Epithelial cell of prostate (primary cell): ENCODE data around the gene KLRG1.

Experiments
- DNase-seq: peaks from one replicate; pipeline ENCODE4 v3.0.0-alpha.2; 2011; ENCODE audit warnings: low read depth, low spot score
- H3K27ac ChIP-seq: fragments of 450-650 bp; 2 replicates; pipeline ENCODE4 v1.5.1; 2017; ENCODE audit warnings: mild to moderate bottlenecking

KLRG1 gene

DNA sequence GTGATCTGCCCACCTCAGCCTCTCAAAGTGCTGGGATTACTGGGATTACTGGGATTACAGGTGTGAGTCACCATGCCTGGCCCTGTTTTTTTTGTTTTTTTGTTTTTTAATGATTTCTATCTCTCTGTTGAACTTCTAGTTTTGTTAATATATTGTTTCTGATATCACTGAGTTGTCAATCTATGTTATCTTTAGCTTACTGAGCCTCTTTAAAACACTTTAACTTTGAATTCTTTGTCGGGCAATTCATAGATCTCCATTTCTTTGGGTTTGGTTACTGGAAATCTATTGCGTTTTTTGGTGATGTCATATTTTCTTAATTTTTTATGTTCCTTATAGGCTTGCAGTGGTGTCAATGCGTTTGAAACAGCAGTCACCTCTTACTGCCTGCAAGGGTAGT lies 9.2 kb upstream of the KLRG1 start:
- DNase-seq = no peak

DNA sequence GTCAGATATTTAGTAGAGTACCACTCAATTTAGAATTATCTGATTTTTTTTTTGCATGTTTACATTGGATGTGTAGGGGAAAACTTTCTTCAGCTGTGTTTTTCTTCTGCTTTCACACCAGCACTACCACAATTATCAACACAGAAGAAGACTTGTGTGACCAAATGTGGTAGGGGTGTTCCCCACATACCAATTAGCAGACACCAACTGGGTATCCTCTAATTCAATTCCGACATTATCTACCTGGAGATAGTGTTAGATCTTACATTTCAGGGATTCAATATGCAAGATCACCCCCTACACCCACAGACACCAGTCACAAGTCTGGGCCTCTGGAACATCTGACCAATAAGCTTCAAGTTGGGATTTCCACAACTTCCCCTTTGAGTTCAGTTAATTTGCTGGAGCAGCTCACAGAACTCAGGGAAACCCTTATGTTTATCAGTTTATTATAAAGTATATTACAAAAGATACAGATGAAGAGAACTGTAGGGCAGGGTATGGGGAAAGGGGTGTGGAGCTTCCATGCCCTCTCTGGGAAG lies 4.1 kb upstream of the KLRG1 start:
- no peak for DNase-seq
- H3K27ac ChIP-seq = no peak overlapping the region

More for the DNA sequence above, 9.2 kb upstream of the KLRG1 start:
- H3K27ac ChIP-seq = no peak overlapping the region

DNA sequence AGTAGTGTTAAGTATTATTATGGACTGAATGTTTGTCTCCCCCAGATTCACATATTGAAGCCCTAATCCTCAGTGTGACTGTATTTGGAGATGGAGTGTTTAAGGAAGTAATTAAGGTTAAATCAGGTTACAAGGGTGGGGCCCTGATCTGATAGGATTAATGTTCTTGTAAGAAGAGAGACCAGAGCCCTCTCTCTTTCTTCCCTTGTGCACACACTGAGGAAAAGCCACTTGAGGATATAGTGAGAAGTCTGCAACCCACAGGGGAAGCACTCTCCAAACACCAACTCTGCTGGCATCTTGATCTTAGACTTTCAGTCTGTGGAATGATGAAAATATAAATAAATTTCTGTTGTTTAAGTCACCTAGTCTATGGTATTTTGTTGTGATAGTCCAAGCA lies 2.2 kb upstream of the KLRG1 start:
- H3K27ac ChIP-seq = no peak overlapping the region
- DNase-seq = no peak

DNA sequence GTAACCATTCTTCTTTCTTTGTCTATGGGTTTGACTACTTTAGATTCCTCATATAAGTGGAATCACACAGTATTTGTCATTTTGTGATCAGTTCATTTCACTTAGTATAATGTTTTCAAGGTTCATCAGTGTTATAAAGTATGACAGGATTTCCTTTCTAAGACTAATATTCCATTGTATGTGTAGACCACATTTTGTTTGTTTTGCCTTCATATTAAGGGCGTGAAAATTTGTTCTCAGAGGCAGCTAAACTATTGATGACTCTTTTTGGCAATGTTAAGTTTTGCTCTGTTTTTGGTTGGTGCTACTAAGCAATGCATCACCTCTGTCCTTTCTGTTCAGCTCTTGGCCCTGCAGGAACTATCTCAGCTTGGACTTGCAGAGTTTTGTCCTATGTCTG lies 1.7 kb upstream of the KLRG1 start:
- no peak for DNase-seq
- no peak overlapping the region for H3K27ac ChIP-seq

DNA sequence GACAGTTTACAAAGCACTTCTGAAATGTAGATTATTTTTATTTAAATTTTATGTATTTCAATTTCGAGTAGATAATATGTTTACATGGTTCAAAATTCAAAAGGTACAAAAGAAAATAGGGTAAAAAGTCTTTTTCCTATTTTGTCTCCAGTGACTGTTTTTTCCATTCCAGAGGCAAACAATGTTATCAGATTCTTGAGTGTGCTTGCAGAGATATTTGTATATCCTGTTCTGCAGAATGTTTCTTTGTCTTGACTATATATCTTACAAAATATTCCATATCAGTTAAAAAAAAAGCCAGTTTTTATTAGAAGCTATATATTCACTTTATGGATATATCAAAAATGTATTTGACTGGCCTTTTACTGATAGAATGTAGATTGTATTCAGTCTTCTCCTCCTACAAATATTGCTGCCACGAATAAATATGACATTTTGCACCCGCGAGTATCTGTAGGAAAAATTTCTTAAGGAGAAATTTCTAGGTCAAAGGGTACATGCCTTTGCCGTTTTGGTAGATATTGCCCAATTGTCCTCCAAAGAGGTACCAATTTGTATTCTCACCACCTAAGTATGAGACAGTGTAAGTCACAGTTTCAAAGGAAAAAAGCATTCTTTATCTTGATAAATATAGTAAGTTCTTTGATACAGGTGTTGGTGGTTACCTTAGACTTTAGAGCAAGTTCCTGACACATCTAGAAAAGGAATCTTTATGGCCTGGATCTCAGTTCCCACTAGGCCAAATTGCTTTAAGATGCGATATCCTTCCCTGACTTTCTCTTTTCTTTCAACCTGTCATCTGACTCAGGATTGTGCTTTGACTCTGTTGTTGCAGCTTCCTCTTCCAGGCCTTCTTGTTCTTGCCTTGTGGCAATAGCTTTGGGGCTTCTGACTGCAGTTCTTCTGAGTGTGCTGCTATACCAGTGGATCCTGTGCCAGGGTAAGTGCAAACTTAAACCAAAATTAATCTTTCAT lies 2.3 kb downstream of the KLRG1 start:
- DNase-seq = no peak
- H3K27ac ChIP-seq = no peak overlapping the region

DNA sequence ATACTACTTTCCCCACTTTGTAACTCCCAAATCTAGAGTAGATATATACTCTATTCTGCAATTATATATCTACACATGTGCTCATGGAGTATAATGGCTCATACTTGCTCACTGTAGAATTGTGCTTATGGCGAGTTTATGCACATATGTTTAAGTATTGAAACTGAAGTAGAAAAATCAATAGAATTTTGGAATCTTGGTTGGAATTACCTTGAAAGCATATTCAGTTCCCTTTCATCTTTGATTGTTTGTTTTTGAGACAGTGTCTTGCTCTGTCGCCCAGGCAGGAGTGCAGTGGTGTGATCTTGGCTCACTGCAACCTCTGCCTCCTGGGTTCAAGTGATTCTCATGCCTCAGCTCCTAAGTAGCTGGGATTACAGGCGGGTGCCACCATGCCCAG lies 4.5 kb downstream of the KLRG1 start:
- H3K27ac ChIP-seq = no peak overlapping the region
- DNase-seq = no peak

DNA sequence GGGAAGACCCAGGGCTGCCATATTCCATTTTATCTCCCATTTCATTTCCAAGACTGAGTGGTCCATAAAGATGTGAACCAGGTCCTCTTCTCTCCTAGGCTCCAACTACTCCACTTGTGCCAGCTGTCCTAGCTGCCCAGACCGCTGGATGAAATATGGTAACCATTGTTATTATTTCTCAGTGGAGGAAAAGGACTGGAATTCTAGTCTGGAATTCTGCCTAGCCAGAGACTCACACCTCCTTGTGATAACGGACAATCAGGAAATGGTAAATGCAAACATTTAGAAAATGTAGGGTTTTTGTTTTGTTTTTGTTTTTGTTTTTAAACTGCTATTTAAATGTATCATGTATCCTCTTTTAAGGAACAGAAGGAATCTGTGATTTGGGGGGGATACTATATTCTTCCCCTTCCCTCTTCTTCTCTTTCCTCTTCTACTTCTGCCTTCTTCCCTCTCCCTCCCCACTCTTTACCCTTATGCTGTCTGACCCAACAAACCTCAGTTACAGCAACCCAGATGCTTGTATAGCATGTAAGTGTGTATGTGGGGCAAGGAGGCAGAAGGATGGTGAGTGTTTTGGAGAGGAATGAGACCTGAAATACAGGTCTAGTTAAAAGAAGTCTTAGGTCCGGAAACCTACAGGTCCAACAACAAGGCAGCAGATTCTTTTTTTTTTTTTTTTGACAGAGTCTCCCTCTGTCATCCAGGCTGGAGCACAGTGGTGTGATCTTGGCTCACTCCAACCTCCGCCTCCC lies 5.9 kb downstream of the KLRG1 start:
- DNase-seq = no peak
- H3K27ac ChIP-seq = no peak overlapping the region

DNA sequence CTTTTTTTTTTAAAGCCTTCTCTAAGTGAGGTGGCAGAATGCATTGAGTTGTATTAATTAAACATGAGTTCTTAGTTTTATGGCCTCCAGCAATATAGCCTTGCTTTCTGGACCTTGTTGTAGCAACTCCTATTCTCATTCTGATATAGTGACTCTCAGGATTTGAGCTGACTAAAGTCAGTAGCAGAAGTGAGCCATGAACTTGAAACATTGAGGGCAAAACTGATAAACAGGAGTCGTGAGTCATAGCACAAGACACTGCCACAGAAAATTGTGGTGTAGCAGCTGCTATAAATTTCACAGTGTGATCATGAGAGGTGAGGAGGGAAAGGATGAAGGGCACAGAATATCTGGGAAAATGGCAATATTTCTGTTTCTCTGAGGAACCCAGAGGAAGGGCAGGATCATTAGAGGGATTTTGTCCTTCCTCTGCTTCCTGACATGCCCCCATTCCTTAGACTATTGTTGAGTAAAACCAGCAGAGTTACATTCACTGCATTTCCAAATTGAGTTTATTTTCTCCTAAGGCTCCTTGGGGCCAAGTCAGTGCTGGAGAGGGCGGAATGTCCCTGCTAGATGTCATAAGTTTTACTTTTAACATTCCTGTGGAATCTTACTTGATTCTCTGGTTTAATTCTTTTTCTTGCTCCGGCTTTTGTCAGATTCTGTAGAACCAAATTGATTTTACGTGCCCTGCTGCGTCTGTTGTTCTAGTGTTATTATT lies 7.5 kb downstream of the KLRG1 start:
- DNase-seq = peak; percentile 26
- no peak overlapping the region for H3K27ac ChIP-seq

DNA sequence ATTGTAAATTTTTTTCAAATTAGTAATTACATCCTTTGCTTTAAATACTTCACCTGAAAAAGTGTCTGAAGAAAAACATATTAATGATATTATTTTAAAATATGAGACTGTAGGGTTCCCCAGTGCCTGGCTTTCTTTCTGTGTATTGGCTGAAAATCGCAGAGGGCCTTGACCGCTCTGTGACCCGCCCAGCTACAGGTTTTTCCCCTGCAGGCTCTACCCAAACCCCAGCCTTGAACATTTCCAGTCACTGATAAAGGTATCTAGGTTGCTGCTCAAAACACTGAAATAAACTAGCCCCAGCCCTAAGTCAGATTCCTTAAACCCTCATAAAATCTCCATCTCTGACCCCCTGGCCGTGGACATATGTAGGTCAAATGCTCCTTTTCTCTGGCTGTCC lies 11.9 kb downstream of the KLRG1 start:
- H3K27ac ChIP-seq = no peak overlapping the region
- no peak for DNase-seq

DNA sequence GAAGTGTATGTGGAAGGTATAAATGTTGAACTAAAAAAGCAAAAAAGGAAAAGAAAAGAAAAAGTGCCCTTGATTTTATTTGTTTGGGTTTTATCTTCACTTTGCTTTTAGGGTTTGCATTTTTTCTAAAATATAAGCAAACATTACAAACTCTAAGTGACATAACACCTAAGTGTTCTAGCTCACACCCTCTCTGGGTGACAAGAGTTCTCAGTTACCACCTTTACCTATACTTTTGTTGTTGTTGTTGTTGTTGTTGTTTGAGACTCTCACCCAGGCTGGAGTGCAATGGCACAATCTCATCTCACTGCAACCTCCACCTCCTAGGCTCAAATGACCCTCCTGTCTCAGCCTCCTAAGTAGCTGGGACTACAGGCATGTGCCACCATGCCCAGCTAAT lies 13.0 kb downstream of the KLRG1 start:
- no peak overlapping the region for H3K27ac ChIP-seq
- no peak for DNase-seq

DNA sequence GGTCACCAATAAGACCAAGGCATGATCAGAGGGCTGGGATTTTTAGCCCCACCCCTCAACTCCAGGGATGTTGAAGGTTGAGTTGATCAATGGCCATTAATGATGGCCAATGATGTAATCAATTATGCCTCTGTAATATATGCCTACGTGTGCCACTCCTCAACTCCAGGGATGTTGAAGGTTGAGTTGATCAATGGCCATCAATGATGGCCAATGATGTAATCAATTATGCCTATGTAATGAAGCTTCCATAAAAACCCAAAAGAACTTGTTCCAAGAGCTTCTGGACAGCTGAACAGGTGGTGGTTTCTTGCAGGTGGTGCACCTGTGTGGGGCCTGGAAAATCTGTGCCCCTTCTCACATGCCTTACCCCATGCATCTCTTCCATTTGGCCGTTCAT lies 33.2 kb downstream of the KLRG1 start:
- no peak overlapping the region for H3K27ac ChIP-seq
- no peak for DNase-seq

DNA sequence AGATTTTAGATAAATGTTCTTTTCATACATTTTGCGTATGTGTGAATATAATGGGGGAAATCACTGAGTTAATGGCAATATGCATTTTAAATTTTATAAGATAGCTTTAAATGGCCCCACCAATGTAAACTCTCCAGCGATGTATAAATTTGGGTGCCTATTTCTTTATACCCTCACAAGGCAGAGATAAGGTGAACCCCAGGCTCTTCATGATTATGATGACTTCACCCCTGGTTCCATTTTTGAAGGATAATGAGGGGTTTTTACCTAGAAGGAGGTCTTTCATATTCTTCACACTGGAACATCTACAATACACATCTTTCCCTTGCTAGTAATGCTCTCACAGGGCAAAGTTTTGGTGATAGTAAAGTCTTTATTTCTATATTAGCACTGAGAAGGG lies 35.2 kb downstream of the KLRG1 start:
- no peak overlapping the region for H3K27ac ChIP-seq
- no peak for DNase-seq

DNA sequence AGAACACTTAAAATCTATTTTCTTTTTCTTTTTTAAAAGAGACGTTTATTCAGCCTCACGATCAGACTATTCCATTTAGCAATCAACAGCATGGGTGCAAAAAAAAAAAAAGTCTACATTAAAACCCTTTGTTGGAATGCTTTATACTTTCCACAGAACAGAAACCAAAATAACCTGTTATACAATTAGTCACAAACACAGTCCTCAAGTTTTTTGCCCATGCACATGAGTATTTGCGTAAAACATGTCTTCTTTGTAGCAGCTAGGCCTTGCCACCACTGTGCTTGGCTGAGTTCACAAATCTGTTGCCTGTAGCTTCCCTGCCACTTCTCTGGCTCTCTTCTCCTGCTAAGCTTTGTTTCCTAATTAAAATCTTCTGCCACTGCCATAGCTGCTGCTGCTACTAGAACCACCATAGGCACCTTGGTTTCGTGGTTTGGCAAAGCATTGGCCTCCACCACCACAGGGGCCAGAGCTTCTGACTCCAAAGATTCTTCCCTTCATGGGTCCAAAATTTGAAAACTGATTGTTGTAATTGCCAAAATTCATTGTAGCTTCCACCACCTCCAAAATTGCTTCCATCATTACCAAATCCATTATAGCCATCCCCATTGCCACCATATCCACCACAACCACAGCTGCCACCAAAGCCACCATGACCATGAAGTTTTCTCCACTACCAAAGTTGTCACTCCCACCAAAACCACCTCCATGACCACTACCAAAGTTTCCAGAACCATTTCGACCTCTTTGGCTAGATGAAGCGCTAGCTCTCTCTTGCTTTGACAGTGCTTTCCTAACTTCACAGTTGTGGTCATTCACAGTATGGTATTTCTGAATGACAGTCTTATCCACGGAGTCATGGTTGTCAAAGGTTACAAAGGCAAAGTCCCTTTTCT lies 38.1 kb downstream of the KLRG1 start:
- no peak overlapping the region for H3K27ac ChIP-seq
- DNase-seq = no peak

DNA sequence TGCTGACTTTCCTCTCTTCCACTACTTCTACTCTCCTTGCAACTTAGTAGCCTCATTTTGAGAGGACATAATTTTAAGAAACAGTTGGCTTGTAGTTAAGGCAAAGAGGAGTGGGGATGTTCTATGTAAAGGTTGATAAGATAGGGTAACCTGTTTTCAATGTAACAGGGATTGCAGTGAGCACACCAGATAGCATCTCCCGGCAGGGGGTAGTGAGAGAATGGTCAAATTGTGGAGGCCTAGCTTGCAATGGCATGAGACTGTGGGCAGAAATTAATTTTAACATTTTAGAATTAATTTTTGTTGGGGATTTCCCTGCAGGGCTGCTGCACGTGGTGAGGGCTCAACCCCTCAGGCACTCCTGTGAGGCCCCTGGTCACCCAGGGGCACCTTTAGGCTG lies 41.4 kb downstream of the KLRG1 start:
- DNase-seq = no peak
- no peak overlapping the region for H3K27ac ChIP-seq

DNA sequence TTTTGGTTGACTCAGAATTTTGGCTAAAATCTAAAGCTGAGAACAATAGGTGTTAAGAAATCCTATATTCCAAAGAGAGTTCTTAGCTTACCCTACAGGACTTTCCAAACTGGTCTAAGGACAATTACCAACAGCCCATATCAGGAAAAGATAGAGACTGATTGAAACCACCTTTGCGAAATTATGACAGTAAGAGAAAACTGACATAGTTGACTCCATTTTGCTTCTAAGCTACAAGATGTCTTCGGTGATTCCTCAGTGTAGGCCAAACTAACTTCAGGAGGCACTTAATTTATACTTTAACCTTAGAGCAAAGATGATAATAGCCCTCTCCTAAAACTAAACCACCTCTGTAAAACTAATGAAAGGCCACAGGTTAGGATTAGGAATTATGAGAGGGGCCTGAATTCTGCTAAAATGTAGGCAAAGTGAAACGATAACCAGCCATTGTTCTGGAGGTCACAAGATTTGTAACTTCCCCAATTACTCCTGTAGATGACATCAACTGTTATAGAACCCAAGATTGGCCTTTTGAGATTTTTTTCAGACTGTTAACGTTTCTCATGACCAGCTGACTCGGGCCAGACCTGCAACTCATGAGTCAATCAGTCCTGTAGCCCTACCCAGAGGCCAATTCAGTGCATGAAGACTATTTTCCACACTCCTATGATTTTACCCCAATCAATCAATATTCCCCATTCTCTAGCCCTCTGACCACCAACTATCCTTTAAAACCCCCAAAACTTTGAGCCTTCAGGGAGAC lies 43.0 kb downstream of the KLRG1 start:
- DNase-seq = no peak
- H3K27ac ChIP-seq = no peak overlapping the region

DNA sequence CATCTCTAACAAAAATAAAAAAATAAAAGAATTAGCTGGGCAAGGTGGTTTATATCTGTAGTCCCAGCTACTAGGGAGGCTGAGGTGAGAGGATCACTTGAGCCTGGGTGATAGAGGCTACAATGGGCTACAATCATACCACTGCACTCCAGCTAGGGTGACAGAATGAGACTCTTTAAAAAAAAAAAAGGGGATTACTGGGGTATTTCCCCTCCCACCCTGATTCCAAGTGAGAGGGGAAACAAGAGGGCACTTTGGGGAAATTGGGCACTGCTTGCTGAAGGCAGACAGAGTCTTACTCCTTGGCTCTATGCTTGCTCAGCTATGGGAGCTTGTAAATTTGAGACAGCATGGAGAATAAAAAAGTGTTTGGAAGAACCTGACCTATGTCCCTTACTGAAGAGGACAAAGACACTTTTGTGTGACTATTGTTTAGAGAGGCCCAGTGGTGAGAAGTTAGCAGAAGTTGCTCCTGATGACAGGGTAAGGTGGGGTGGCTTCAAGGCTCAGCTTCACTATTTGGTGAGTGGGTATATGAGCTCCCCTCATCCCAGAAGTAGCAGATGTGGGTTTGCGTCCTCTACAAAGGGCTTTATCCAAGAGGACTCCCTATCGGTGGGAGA lies 44.0 kb downstream of the KLRG1 start:
- no peak for DNase-seq
- no peak overlapping the region for H3K27ac ChIP-seq

DNA sequence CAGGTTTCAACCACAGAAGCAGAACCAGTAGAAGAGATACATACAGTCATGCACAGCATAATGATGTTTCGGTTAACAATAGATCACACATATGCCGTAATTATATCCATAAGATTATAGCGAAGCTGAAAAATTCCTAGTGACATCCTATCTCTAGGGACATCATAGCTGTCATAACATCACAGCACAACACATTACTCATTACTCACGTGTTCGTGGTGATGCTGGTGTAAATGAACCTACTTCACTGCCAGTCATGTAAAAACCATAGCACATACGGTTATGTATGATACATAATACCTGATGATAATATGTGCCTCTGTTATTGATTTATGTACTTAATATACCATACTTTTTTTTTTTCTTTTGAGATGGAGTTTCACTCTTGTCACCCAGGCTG lies 44.7 kb downstream of the KLRG1 start:
- DNase-seq = no peak
- no peak overlapping the region for H3K27ac ChIP-seq

DNA sequence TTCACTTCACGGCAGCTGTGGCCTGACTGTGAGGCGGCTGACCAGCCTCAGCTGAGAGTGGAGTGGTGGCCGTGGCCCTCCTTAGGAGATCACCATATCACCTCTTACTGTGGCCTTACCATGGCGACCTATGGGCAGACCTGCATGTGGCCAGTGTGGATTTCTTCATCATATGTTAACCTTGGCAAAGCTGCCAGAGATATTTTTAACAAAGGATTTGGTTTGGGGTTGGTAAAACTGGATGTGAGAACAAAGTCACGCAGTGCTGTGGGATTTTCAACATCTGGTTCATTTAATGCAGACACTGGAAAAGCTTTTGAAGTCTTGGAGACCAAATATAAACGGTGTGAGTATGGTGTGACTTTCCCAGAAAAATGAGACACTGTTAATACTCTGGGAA lies 46.9 kb downstream of the KLRG1 start:
- no peak for DNase-seq
- no peak overlapping the region for H3K27ac ChIP-seq
